A549 (cell line): ENCODE measurements around the gene ARHGAP30.

Source experiments
- EP300 ChIP-seq, 2 experiments: fragments of >200 bp; sonication (Bioruptor Twin); formaldehyde crosslinking; IDR thresholded peaks; 2 replicates in 1 of 2; 3 replicates in 1 of 2; pipeline ENCODE4 v1.6.1; 2016 to 2017
- JUN ChIP-seq, 2 experiments: fragments of >200 bp; sonication (Bioruptor Twin); formaldehyde crosslinking; IDR thresholded peaks; 2 replicates in 1 of 2; 3 replicates in 1 of 2; pipeline ENCODE4 v1.6.1; 2016 to 2017
- NR3C1 ChIP-seq: fragments of >200 bp; sonication (Bioruptor Twin); formaldehyde crosslinking; IDR thresholded peaks from 3 replicates; pipeline ENCODE4 v1.6.1; 2017
- POLR2A ChIP-seq: IDR thresholded peaks from 2 replicates; pipeline ENCODE4 v1.6.1; 2012; ENCODE audit warnings: mild to moderate bottlenecking, low read length
- RFX5 ChIP-seq: fragments of 450-650 bp; IDR thresholded peaks from 2 replicates; pipeline ENCODE4 v1.7.1; 2014; ENCODE audit warnings: antibody characterized with exemption, mild to moderate bottlenecking, moderate library complexity
- TF ChIP-seq, protein P1 (sequence below): fragments of 450-650 bp; IDR thresholded peaks from 2 replicates; pipeline ENCODE4 v1.6.1; 2014; ENCODE audit warnings: antibody characterized with exemption
- TF ChIP-seq, protein P2 (sequence below): fragments of 200-600 bp; sonication (generic); IDR thresholded peaks from 2 replicates; pipeline ENCODE4 v1.6.1; 2016; ENCODE audit warnings: antibody characterized with exemption, mild to moderate bottlenecking, moderate library complexity
- TF ChIP-seq, protein P3 (sequence below): IDR thresholded peaks from 2 replicates; pipeline ENCODE4 v1.6.1; 2012
- TF ChIP-seq, protein P4 (sequence below): IDR thresholded peaks from 2 replicates; pipeline ENCODE4 v1.6.1; 2012
- TF ChIP-seq, protein P5 (sequence below): fragments of >200 bp; sonication (Bioruptor Twin); formaldehyde crosslinking; IDR thresholded peaks from 3 replicates; pipeline ENCODE4 v1.5.1; 2016

DNA sequence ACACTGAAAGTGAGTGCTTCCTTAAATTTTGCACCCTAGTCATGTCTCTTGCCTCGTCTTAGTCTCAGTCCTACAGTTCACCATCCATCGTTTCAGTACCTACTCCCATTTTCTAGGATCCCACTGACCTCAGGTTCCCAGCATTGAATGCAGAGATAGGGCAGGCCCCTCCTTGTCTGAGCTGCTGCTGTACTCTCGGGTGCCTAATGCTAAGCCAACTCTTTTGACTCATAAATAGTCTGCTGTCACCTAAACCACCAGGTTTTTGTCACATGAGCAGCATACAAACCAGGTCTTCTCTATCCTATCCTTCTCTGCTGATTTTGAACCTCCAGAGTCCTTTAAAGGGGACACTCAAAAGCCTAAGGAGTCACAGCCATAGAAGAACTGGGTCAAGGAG is 3.0 kb downstream of the ARHGAP30 start:
- TF ChIP-seq, protein P1, sequence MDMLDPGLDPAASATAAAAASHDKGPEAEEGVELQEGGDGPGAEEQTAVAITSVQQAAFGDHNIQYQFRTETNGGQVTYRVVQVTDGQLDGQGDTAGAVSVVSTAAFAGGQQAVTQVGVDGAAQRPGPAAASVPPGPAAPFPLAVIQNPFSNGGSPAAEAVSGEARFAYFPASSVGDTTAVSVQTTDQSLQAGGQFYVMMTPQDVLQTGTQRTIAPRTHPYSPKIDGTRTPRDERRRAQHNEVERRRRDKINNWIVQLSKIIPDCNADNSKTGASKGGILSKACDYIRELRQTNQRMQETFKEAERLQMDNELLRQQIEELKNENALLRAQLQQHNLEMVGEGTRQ = no peak
- TF ChIP-seq, protein P2, sequence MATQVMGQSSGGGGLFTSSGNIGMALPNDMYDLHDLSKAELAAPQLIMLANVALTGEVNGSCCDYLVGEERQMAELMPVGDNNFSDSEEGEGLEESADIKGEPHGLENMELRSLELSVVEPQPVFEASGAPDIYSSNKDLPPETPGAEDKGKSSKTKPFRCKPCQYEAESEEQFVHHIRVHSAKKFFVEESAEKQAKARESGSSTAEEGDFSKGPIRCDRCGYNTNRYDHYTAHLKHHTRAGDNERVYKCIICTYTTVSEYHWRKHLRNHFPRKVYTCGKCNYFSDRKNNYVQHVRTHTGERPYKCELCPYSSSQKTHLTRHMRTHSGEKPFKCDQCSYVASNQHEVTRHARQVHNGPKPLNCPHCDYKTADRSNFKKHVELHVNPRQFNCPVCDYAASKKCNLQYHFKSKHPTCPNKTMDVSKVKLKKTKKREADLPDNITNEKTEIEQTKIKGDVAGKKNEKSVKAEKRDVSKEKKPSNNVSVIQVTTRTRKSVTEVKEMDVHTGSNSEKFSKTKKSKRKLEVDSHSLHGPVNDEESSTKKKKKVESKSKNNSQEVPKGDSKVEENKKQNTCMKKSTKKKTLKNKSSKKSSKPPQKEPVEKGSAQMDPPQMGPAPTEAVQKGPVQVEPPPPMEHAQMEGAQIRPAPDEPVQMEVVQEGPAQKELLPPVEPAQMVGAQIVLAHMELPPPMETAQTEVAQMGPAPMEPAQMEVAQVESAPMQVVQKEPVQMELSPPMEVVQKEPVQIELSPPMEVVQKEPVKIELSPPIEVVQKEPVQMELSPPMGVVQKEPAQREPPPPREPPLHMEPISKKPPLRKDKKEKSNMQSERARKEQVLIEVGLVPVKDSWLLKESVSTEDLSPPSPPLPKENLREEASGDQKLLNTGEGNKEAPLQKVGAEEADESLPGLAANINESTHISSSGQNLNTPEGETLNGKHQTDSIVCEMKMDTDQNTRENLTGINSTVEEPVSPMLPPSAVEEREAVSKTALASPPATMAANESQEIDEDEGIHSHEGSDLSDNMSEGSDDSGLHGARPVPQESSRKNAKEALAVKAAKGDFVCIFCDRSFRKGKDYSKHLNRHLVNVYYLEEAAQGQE = no peak
- TF ChIP-seq, protein P3, sequence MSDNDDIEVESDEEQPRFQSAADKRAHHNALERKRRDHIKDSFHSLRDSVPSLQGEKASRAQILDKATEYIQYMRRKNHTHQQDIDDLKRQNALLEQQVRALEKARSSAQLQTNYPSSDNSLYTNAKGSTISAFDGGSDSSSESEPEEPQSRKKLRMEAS = no peak
- TF ChIP-seq, protein P4, sequence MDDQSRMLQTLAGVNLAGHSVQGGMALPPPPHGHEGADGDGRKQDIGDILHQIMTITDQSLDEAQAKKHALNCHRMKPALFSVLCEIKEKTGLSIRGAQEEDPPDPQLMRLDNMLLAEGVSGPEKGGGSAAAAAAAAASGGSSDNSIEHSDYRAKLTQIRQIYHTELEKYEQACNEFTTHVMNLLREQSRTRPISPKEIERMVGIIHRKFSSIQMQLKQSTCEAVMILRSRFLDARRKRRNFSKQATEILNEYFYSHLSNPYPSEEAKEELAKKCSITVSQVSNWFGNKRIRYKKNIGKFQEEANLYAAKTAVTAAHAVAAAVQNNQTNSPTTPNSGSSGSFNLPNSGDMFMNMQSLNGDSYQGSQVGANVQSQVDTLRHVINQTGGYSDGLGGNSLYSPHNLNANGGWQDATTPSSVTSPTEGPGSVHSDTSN = no peak
- TF ChIP-seq JUN (IDR thresholded peaks at IDR 0.05) (no peak), POLR2A (no peak), RFX5 (no peak), NR3C1 (no peak), EP300 (IDR thresholded peaks at IDR 0.05) (no peak)
- TF ChIP-seq, protein P5, sequence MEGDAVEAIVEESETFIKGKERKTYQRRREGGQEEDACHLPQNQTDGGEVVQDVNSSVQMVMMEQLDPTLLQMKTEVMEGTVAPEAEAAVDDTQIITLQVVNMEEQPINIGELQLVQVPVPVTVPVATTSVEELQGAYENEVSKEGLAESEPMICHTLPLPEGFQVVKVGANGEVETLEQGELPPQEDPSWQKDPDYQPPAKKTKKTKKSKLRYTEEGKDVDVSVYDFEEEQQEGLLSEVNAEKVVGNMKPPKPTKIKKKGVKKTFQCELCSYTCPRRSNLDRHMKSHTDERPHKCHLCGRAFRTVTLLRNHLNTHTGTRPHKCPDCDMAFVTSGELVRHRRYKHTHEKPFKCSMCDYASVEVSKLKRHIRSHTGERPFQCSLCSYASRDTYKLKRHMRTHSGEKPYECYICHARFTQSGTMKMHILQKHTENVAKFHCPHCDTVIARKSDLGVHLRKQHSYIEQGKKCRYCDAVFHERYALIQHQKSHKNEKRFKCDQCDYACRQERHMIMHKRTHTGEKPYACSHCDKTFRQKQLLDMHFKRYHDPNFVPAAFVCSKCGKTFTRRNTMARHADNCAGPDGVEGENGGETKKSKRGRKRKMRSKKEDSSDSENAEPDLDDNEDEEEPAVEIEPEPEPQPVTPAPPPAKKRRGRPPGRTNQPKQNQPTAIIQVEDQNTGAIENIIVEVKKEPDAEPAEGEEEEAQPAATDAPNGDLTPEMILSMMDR = no peak
